ENCODE measurements around the gene DSCAM. TPM values are rescaled to one million over a fixed set of nuclear protein-coding genes. Genes with fewer than 3 reads are reported as not detected.

The DSCAM gene
- total and polyA plus RNA-seq, 12 donors = under 0.01 to 0.11 (median 0.07) TPM; not detected in 5

DNA sequence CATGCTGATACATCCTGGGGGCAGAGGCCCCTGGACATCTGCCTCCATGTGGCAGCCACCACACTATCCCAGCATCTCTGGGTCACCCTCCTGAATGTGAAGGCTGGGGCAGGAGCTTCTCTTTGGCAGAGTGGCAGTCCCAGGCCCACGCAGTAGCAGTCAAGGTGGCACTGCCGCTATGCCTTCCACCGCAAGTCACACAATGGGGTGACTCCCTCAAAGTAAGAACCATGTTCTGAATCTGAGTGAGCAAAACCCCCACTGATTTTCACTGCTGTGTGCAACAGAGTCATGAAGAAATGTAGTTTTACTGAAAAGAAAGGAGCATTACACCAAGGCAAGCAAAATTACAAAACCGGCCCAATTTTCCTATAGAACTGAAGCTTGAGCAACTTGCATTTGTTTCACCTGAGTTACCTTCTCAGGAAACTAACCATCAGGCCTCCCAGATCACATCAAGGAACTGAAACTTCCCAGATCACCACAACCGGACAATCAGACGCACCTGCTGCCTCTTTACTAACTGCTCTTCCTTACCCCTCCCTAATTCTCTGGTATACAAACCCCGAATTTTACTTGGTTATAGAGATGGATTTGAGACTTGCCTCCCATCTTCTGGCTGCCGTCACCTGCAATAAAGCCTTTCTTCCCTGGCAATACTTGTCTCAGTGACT, 877.1 kb downstream of the DSCAM start:
- no peak overlapping the region for H3K4me3 ChIP-seq
- intact Hi-C loops (cut with DNase I) = no loop called here
- H3K9me3 ChIP-seq (replicated peaks in 1 of 3) = no peaks in the 10 kb centered on the region
- H3K27ac ChIP-seq = no peak overlapping the region
- WGBS, 4 donors = 82 to 88% (median 88%) methylated on average over 6 to 8 of the region's 8 CpGs
- no peak for DNase-seq
- peaks cover 0 to 14% of the 10 kb centered on the region in 2 donors for H3K4me1 ChIP-seq (replicated peaks in 1 of 2)
- TF ChIP-seq, protein P1, sequence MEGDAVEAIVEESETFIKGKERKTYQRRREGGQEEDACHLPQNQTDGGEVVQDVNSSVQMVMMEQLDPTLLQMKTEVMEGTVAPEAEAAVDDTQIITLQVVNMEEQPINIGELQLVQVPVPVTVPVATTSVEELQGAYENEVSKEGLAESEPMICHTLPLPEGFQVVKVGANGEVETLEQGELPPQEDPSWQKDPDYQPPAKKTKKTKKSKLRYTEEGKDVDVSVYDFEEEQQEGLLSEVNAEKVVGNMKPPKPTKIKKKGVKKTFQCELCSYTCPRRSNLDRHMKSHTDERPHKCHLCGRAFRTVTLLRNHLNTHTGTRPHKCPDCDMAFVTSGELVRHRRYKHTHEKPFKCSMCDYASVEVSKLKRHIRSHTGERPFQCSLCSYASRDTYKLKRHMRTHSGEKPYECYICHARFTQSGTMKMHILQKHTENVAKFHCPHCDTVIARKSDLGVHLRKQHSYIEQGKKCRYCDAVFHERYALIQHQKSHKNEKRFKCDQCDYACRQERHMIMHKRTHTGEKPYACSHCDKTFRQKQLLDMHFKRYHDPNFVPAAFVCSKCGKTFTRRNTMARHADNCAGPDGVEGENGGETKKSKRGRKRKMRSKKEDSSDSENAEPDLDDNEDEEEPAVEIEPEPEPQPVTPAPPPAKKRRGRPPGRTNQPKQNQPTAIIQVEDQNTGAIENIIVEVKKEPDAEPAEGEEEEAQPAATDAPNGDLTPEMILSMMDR (IDR thresholded peaks at IDR 0.05) = no peak
- no peak for TF ChIP-seq POLR2A (IDR thresholded peaks at IDR 0.05)
- no peaks in the 10 kb centered on the region for H3K36me3 ChIP-seq (replicated peaks in 1 of 2)
- no peaks in the 10 kb centered on the region for H3K27me3 ChIP-seq

DNA sequence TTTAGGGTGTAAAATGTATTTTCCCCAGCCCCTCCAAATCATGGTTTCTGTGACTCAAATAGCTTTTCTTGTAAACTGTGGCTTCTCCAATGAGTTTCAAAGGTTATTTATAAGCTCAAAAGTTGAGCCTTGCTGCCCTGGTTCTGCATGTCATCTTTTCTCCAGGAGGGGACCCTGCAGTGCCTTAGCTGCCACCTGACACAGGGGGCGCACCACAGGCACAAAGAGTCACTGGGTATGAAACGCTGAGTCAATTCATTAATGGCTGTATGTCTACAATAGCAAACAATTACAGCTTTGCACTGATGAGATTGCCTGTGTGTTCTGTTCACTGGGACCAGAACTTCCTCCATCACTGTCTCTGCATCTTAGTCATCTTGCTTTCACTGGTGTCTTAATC, 878.9 kb downstream of the DSCAM start:
- H3K27ac ChIP-seq = no peak overlapping the region
- peaks cover 0 to 14% of the 10 kb centered on the region in 2 donors for H3K4me1 ChIP-seq (replicated peaks in 1 of 2)
- H3K36me3 ChIP-seq (replicated peaks in 1 of 2) = no peaks in the 10 kb centered on the region
- 88 to 100% (median 95%) methylated on average over 2 of the region's 2 CpGs for WGBS, 4 donors
- no peak for DNase-seq
- no peaks in the 10 kb centered on the region for H3K9me3 ChIP-seq (replicated peaks in 1 of 3)
- TF ChIP-seq, protein P1 (IDR thresholded peaks at IDR 0.05) = no peak
- TF ChIP-seq POLR2A (IDR thresholded peaks at IDR 0.05) = no peak
- no peak overlapping the region for H3K4me3 ChIP-seq
- H3K27me3 ChIP-seq = no peaks in the 10 kb centered on the region
- intact Hi-C loops (cut with DNase I) = no loop called here

- intact Hi-C loops (cut with DNase I) = no loop called here
- DNase-seq = no peak
- no peak for TF ChIP-seq POLR2A (IDR thresholded peaks at IDR 0.05)
- TF ChIP-seq, protein P1 (IDR thresholded peaks at IDR 0.05) = no peak
- Histone ChIP-seq H3K4me1 (replicated peaks in 1 of 2) (peaks cover 0 to 6% of the 10 kb centered on the region in 2 donors), H3K27me3 (no peaks in the 10 kb centered on the region), H3K9me3 (replicated peaks in 1 of 3) (no peaks in the 10 kb centered on the region), H3K27ac (no peak overlapping the region), H3K4me3 (no peak overlapping the region), H3K36me3 (replicated peaks in 1 of 2) (no peaks in the 10 kb centered on the region)
- WGBS, 4 donors = 89 to 100% (median 89%) methylated on average over 3 of the region's 3 CpGs
Observed at GRCh38 chr21:39966786-39967185, 880.2 kb downstream of the DSCAM start.

DNA sequence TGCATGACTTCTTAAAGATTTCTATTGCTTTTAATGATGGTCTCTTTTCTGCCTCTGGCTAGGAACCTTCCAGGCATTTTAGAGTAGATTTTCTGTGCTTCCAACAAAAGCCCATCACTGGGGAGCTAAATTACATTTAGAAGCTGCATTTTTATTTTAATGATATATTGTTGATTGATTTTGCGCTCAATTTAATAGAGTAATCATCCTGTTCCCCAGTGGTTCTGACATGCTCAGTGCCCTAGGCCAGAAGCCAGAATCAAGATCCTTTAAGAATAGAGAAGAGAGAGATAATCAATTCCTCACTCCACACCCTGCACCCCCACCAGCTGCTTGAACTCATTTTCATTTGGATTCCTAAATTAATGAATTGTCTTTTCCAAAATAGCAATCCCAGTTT, 881.9 kb downstream of the DSCAM start:
- no peaks in the 10 kb centered on the region for H3K4me1 ChIP-seq (replicated peaks in 1 of 2)
- H3K36me3 ChIP-seq (replicated peaks in 1 of 2) = no peaks in the 10 kb centered on the region
- no peak overlapping the region for H3K4me3 ChIP-seq
- TF ChIP-seq, protein P1 (IDR thresholded peaks at IDR 0.05) = no peak
- TF ChIP-seq POLR2A (IDR thresholded peaks at IDR 0.05) = no peak
- H3K27ac ChIP-seq = no peak overlapping the region
- intact Hi-C loops (cut with DNase I) = no loop called here
- WGBS, 4 donors = 50 to 94% (median 91%) methylated on average over 1 of the region's 1 CpG
- no peak for DNase-seq
- no peaks in the 10 kb centered on the region for H3K27me3 ChIP-seq
- no peaks in the 10 kb centered on the region for H3K9me3 ChIP-seq (replicated peaks in 1 of 3)
